HepG2 (cell line): ENCODE results near the gene AMPD2. TPM values are rescaled to one million over a fixed set of nuclear protein-coding genes. Genes with fewer than 3 reads are reported as not detected.

ENCODE experiments used
- ATAC-seq: fragments of 200-7000 bp; cut with Tn5 transposase; 3 replicates; pipeline ENCODE4 v1.9.1; 2020; ENCODE audit warnings: mild to moderate bottlenecking, moderate library complexity
- BruUV-seq: library from RNA; stranded (reverse); fragments of 400-500 nt; replicated peaks from 2 replicates; lab custom pipeline; 2021; lab: Mats Ljungman, UMichigan
- CTCF ChIA-PET: fragments of 300-600 bp; formaldehyde crosslinking; extraction: SDS; loops from one replicate; lab custom pipeline; 2021; ENCODE audit warnings: low total read pairs, inconsistent platforms, low intra/inter-chr PET ratio; lab: Yijun Ruan, JAX
- POLR2A ChIA-PET: fragments of 350-600 bp; sonication (Branson Sonifier 250); formaldehyde crosslinking; loops from one replicate; lab custom pipeline; 2020; ENCODE audit warnings: antibody characterized with exemption, inconsistent platforms; lab: Yijun Ruan, JAX
- DNase-seq: peaks from one replicate; pipeline ENCODE4 v3.0.0-alpha.2; 2015; ENCODE audit warnings: low spot score
- FAIRE-seq: peaks from 3 replicates; lab custom pipeline; 2011; peaks lifted over from hg19 to GRCh38; lab: Jason Lieb, UNC
- H2AFZ ChIP-seq: one replicate; pipeline ENCODE4 v1.6.1; 2011; ENCODE audit warnings: low read length, inconsistent platforms
- H3K27ac ChIP-seq: fragments of 300-600 bp; 3 replicates; pipeline ENCODE4 v1.8.0; 2011; ENCODE audit warnings: mixed run types, mild to moderate bottlenecking, mixed read lengths, low read length, inconsistent platforms; ENCODE audit not compliant: insufficient read depth; ENCODE audit errors: extremely low read length
- H3K27me3 ChIP-seq, 2 experiments: fragments of 200-600 bp in 1 of 2; 2 replicates in 1 of 2; 3 replicates in 1 of 2; pipeline versions ENCODE4 v1.6.0 to v1.8.0; 2011; ENCODE audit warnings: low read length in 2 of 2, mild to moderate bottlenecking in 2 of 2, moderate library complexity in 2 of 2, inconsistent platforms in 1 of 2; ENCODE audit not compliant: insufficient read depth in 2 of 2, control insufficient read depth in 1 of 2
- H3K36me3 ChIP-seq, 2 experiments: fragments of 200-600 bp in 1 of 2; replicated peaks in 1 of 2; 2 replicates in 1 of 2; 3 replicates in 1 of 2; pipeline versions ENCODE4 v1.5.1 to v1.8.0; 2011; ENCODE audit warnings: low read length in 2 of 2, inconsistent platforms in 1 of 2; ENCODE audit not compliant: insufficient read depth in 2 of 2, control insufficient read depth in 1 of 2
- H3K4me1 ChIP-seq: 2 replicates; pipeline ENCODE4 v1.5.1; 2012; ENCODE audit warnings: low read length, inconsistent platforms; ENCODE audit not compliant: insufficient read depth
- H3K4me2 ChIP-seq: 2 replicates; pipeline ENCODE4 v1.6.0; 2011; ENCODE audit warnings: low read depth, low read length, inconsistent platforms
- H3K4me3 ChIP-seq, 3 experiments: fragments of 200-600 bp in 1 of 3; sonication (generic), shearing (Covaris generic) in 1 of 3; replicated peaks in 1 of 3; 2 replicates each; pipeline ENCODE4 v1.5.1; 2011 to 2016; ENCODE audit warnings: low read length in 3 of 3, inconsistent platforms in 2 of 3, low read depth in 2 of 3, mild to moderate bottlenecking in 2 of 3, control low read depth in 1 of 3, mixed read lengths in 1 of 3; ENCODE audit not compliant: insufficient read depth in 1 of 3
- H3K79me2 ChIP-seq: one replicate; pipeline ENCODE4 v1.6.1; 2011; ENCODE audit warnings: low read length, inconsistent platforms; ENCODE audit not compliant: insufficient read depth
- H3K9ac ChIP-seq: 2 replicates; pipeline ENCODE4 v1.6.0; 2011; ENCODE audit warnings: mild to moderate bottlenecking, low read depth, low read length, inconsistent platforms; ENCODE audit not compliant: insufficient read depth
- H3K9me3 ChIP-seq: 2 replicates; pipeline ENCODE4 v1.5.1; 2012; ENCODE audit warnings: mild to moderate bottlenecking, low read length
- H4K20me1 ChIP-seq: 2 replicates; pipeline ENCODE4 v1.6.0; 2011; ENCODE audit warnings: inconsistent platforms, mild to moderate bottlenecking, low read length, moderate library complexity; ENCODE audit not compliant: insufficient read depth
- HIVEP1 ChIP-seq: sonication (generic); formaldehyde crosslinking; IDR thresholded peaks from 2 replicates; pipeline ENCODE4 v1.4.0; 2020; ENCODE audit warnings: mild to moderate bottlenecking, missing genetic modification reagents
- NFIB ChIP-seq: sonication (generic); formaldehyde crosslinking; IDR thresholded peaks from 2 replicates; pipeline ENCODE4 v1.9.0; 2021; ENCODE audit warnings: missing genetic modification reagents, mild to moderate bottlenecking, borderline replicate concordance
- SKIL ChIP-seq: sonication (generic); formaldehyde crosslinking; IDR thresholded peaks from 2 replicates; pipeline ENCODE4 v1.8.0; 2022; ENCODE audit warnings: missing genetic modification reagents, mild to moderate bottlenecking, moderate library complexity, borderline replicate concordance
- ZNF264 ChIP-seq: sonication (generic); formaldehyde crosslinking; IDR thresholded peaks from 2 replicates; pipeline ENCODE4 v1.4.0; 2020; ENCODE audit warnings: missing genetic modification reagents
- ZNF605 ChIP-seq: sonication (generic); formaldehyde crosslinking; IDR thresholded peaks from 2 replicates; pipeline ENCODE4 v1.8.0; 2022; ENCODE audit warnings: mild to moderate bottlenecking, missing genetic modification reagents
- ZNF614 ChIP-seq: IDR thresholded peaks from 2 replicates; pipeline ENCODE4 v1.6.1; 2018; ENCODE audit warnings: missing biosample characterization, missing genetic modification reagents, inconsistent platforms, borderline replicate concordance
- WGBS: methylation state at CpG from one replicate; pipeline ENCODE4 v1.1.6; 2017; ENCODE audit warnings: low lambda C conversion rate; 5-methylcytosine and 5-hydroxymethylcytosine counted together
- in situ Hi-C: cut with HindIII; loops from 2 replicates; pipeline ENCODE4 v1.10.0; 2017; ENCODE audit warnings: low pct_unique_long_range_greater_than_20kb; ENCODE audit not compliant: extremely low pct_ligation_motif_present
- intact Hi-C: fragments of 100-400 bp; cut with micrococcal nuclease; formaldehyde crosslinking; loops from one replicate; pipeline ENCODE4 v1.10.0; 2022; ENCODE audit not compliant: unreplicated experiment
- polyA plus RNA-seq, 8 experiments: library from polyadenylated mRNA; depleted of rRNA in 3 of 8; stranded (reverse) in 7 of 8; unstranded in 1 of 8; fragments of >200 nt; fragmentation: Illumina TruSeq in 4 of 8; extraction: Trizol in 4 of 8; gene quantifications; 2 replicates each; pipeline versions ENCODE4 v1.2.1 to v1.2.3, GENCODE V29; 2011 to 2016; ENCODE audit warnings: low read depth in 4 of 8, missing spikeins in 1 of 8, mixed read lengths in 1 of 8; ENCODE audit not compliant: insufficient read depth in 1 of 8
- total RNA-seq, 5 experiments: library from RNA; depleted of rRNA; stranded (reverse); fragments of >200 nt; fragmentation: Illumina TruSeq; extraction: Trizol; gene quantifications; 2 replicates each; pipeline ENCODE4 v1.2.3, GENCODE V29; 2016; ENCODE audit warnings: low read depth in 1 of 5

Gene AMPD2
- total and polyA plus RNA-seq, 2 of the 13 experiments (the other 11 are each of a cell fraction or from before 2014, with no cell fraction given), result 62.3 to 82.0 TPM

GRCh38 chr1:109609881-109610280 lies 9.8 kb upstream of the AMPD2 start:
- WGBS, result 69% methylated on average over 3 of the region's 3 CpGs
- H3K9me3 ChIP-seq, result no peaks in the 10 kb centered on the region
- TF ChIP-seq SKIL (no peak), ZNF264 (CRISPR knock-in tag) (no peak), ZNF614 (no peak), HIVEP1 (CRISPR knock-in tag) (no peak), NFIB (no peak), ZNF605 (CRISPR knock-in tag) (no peak)
- TF ChIP-seq, all 625 proteins: peak for 0
- Histone ChIP-seq H3K79me2 (no peaks in the 10 kb centered on the region), H3K27me3 (no peaks in the 10 kb centered on the region), H3K4me2 (no peak overlapping the region), H3K9ac (no peak overlapping the region), H4K20me1 (no peaks in the 10 kb centered on the region; the same call in 1 of the 2 replicates), H3K36me3 (no peaks in the 10 kb centered on the region; a peak in 1 of 5 replicates), H3K27ac (no peak overlapping the region), H3K4me3 (no peak overlapping the region), H2AFZ (no peak overlapping the region), H3K4me1 (peaks cover 31% of the 10 kb centered on the region)
- CTCF ChIA-PET, result no interaction called here
- intact Hi-C loops, result no loop called here
- DNase-seq (no peak), ATAC-seq (no peak), FAIRE-seq (no peak)
- no TSS peak for BruUV-seq
- in situ Hi-C loops, result no loop called here
- POLR2A ChIA-PET, result no interaction called here
